ENCODE measurements around the gene MRGPRG.

Gene MRGPRG

DNA sequence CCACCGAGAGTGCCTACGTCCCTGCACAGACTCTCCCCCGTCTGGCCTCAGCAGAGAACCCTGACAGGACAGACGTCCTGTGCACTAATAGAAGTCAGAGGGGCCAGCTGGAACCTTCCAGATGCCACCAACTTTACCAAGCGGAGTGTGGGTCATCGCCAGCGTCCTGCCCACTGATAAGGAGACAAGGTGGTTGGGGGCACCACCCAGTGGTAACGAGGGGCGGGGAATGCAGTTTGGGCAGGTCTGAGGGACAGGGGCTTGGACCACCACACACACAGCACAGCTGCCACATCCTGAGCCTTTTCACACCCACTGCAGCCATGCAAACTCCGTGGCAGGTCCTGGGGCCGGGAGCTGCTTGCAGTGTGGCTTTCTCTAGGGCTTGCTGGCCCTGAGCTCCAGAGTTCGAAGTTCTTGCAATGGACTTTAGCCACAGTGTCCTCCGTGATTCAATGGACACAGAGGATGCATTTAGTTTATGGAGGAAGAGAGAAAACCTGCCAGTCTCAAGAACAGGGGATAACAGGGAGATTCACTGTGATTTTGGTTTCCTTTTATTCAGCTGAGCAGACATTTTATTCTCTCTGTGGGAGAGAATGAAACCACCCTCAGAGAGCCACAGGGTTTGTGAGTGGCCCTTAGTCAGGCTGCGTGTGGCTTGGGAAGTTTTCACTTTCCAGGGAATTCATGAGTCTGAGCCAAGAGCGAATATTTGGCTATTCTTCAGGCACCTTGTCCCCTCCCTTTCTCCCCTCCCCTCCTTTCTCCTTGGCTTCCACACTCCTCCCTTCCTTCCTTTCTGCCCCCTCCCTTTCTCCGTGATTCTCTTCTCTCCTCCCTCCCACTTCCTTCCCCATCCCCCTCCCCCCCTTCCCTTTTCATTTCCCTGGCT lies 13.1 kb downstream of the MRGPRG start:
- DNase-seq, result no peak

DNA sequence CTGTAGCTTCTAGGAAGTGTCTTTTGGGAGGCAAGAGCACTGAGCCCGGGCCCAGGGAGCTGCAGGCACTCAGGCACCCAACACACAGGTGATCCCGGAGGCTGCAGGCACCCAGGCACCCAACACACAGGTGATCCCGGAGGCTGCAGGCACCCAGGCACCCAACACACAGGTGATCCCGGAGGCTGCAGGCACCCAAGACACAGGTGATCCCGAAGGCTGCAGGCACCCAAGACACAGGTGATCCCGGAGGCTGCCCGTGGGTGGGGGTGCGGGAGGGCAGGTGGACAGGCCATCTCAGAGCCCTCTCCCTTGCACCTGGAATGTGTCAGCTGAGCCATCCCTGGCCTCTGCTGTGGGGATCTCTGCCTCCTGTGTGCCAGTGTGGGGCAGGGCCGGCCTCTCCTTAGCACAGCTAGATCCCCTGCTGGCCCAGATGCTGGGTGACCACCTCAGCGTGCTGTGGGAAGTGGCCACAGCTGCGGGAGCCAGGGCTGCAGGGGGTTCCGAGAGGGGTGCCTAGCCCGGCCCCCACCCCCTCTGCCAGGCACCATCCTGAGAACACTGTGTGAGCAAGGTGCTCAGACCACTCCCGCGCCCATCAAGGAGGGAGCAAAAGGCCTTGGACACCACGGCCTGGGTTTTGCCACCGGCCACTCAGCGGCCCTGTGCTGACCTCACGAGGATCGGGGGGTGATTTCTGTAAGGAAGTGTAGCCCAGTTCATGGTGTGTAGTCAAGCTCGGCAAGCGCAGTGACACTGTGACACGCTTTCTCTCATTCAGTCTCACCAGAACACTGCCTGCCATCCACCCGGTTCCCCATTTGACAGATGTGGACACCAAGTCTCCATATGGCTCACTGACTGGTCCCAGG lies 14.2 kb downstream of the MRGPRG start:
- no peak for DNase-seq

DNA sequence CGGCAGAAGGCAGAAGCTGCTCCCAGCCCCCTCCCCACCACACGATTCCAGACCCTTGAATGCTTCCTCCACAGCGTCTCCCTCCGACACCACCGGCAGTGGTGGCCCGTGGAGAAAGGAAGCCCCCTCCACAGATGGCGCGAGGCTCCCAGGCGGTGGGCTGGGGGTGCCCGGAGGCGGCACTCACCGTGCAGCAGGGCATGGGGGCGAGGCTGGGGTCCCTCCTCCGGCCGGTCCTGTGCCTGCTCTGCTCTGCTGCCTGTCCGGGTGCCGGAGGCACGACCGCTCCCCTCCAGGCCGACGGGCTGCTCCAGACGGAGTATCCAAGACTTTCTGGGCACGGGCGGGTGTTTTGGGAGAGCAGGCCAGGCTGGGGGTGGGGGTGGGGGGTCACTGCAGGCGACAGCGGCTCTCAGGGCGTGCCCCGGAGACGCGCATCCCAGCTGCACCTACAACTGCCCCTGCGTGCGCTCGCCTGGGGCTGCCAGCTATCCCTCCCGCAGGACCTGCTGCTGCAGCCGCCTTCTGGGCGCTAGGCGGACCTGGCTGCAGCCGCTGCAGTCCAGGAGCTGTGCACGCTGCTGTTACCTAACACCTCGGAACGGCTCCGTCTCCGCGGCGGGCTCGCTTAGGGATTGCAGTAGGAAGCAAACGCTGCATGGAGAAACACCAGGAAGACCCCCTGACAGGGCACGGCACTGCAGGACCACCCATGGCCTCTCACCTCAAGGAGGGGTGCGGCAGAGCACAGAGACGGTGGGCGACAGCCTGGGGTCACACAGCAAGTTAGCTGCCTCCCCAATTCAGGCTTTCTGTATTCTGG lies 15.2 kb downstream of the MRGPRG start:
- no peak for DNase-seq

DNA sequence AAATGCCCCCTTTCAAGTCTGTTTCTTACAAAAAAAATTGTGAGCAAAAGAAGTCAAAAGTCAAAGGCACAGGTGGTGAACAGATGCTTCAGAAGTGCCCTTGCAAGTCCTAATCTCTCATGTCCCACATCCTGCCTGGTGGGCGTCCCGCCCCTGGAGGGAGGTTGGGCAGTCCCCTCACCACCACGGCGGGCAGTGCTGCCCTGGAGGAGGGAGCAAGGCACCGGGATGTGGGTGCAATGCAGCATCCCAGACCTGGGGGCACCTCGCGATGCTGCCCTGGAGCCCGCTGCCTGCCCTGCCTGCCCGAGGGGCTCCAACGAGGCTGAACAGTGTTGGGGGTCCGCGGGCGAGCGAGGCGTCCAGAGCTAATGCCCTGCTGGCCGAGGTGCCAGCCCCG lies 15.9 kb downstream of the MRGPRG start:
- no peak for DNase-seq

DNA sequence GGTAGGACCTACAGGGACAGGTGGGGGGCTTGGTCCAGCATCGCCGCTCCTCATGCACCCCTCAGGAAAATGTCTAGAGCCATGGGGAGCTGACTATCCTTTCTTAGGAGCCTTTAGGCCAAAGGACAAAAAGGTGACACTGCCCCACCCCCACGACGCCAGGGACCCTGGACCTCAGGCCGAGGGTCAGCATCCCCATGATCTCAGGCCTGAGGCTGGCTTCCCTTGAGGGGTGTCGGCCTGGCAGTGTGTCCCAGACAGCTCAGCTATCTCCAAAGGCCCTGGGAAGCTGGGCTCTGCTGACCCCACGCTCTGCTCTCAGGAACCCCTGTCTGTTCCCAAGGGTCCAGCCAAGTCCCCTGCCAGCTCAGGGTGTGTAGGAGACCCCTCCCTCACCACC lies 16.3 kb downstream of the MRGPRG start:
- DNase-seq, result no peak

DNA sequence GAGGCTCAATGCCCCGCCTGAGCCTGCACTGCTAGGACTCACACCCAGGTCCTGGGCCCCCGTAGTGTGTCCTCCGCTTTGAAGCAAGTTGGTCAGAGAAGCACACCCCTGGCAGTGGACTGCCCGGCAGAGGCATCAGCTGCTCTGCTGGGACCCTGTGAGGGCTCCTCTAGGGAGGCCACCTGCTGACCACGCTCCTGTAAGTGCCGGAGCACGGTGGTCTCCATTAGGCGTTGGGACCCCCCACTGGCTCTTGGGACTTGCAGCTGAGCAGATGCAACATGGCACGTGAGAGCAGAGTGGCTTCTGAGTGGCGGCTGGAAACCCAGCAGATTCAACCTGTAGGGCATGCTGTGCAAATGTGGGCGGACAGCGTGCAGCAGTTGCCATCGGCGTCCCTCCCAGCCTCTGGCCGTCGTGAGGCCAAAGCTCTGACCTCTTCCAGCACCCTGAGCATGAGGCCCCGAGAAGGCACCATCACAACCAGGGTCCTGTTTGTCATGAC lies 16.9 kb downstream of the MRGPRG start:
- no peak for DNase-seq

DNA sequence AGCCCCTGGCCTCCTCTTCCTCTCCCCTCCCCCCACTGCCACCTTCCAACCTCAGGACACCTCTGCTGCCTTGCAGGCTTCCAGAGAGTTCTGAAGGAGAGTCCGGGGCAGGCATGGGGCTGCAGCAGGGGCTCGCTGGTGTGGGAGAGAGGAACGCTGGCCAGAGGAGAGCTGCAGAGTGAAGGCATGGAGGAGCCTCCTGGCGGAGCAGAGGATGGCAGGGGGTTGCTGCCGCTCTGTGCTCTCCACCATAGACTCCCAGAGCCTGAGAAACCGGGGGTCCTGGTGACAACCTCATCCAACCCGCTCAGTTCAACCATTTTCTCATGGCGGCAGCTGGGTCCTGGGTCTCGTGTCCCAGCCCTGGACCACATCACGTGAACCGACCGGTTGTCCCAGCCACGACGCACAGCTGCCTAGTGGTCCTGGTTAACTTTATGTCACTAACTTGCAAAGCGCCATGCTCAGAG lies 17.5 kb downstream of the MRGPRG start:
- DNase-seq, result no peak

DNA sequence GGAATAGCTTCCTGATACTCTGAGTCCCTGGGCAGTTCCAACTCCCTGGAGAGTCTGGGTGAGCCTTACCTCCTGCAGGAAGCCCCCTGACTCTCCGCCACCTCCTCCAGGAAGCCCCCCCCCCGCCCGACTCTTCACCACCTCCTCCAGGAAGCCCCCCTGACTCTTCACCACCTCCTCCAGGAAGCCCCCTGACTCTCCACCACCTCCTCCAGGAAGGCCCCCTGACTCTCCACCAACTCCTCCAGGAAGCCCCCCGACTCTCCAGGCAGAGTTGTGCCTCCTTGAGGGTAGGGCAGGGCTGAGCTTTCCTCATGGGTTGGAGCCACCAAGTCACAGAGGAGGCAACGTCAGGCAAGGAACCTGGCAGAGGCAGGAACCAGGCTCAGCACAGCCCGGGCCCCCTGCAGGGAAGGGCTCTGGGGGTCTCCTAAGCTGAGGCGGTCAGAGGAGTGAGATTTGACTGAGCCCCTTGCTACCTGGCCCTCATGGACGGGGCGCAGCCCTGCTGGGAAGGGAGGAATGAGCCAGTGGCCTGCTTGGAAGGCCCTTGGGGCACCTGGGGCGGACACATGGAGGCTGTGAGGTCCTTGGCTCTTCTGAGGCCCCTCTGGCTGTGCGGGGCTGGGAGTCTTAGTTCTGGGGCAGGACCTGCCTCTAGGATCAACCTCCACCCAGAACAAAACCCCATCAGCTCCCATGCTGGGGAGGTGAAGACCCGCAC lies 18.1 kb downstream of the MRGPRG start:
- DNase-seq, result no peak

DNA sequence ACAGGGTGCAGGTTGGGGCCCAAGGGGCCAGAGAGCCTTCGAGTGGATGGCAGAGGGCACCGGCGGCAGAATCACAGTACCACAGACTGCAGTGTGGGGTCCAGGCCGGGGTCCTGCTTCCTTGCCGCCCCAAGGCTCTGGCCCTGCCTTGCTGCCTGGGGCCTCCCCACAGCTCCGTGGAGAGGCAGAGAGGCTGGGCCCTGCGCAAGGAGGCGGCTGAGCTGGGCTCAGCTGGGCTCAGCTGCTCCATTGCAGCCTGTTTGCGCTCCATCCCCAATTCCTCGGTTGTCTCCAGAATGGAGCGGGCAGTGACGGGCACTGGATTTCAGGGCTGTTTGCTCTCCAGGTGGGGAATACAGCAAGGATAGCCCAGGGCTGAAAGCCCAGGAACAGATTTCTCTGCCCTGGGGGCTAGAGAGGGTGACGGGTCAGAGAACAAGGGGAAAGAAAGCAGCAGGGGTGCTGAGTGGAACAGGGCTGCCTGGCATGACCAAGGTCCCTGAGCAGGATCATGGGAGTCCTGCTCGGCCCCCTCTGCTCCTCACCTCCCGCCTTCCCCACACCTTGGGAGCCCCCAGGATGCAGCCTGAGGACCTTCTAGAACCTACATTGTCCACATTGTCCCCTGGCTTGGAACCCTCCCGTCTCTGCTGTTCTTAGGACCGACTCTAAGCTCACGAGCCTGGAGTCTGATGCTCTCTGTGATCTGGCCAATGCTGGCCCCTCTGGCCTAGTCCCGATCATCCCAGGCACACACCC lies 18.9 kb downstream of the MRGPRG start:
- DNase-seq, result no peak

DNA sequence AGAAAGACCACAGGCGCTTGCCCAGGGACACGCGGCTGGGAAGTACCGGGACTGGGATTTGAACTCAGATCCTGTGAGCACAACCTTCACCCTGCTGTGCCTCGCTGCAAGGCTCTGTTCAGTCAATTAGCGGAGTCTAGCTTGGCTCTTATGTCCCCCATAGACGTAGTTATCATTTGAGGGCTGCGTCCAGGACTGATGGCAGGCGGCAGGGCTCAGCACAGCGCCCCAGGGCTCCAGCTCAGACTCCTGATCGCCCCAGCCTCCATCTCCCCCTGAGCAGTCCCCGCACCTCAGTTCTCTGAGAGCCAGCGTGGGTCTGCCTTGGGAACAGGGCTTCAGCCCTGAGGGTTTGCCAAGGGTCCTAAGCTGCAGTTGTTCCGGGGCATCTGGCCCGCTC lies 19.8 kb downstream of the MRGPRG start:
- no peak for DNase-seq

DNA sequence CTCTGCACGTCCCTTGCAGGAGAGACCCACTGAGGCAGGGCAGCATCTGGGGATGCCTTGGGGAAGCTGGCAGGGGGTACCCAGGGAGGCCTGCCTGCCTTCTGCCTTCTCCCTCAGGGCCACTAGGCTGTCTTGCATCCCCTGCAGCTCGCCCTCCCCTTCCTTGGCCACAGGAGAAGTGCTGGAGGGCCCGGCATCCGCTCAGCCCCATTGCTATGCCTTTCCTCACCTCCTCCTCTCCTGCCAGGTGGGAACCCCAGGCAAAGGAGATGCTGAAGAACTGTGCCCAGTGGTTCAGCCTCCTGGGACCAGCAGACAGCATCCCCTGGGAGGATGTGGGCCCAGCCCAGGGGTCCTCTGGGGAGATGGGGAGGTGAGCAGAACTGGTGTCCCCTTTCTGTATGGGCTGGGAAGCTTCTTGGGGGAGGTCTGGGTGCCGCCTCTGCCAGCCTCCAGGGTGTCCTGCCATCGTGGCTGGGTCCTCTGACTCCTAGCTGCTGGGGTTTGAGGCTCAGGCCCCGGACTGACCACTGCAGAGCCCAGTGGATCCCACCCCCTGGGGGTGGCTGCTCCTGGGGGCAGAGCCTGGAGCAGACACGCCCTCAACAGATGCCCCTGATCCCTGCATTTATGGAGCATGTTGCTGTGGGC lies 20.6 kb downstream of the MRGPRG start:
- DNase-seq, result no peak

DNA sequence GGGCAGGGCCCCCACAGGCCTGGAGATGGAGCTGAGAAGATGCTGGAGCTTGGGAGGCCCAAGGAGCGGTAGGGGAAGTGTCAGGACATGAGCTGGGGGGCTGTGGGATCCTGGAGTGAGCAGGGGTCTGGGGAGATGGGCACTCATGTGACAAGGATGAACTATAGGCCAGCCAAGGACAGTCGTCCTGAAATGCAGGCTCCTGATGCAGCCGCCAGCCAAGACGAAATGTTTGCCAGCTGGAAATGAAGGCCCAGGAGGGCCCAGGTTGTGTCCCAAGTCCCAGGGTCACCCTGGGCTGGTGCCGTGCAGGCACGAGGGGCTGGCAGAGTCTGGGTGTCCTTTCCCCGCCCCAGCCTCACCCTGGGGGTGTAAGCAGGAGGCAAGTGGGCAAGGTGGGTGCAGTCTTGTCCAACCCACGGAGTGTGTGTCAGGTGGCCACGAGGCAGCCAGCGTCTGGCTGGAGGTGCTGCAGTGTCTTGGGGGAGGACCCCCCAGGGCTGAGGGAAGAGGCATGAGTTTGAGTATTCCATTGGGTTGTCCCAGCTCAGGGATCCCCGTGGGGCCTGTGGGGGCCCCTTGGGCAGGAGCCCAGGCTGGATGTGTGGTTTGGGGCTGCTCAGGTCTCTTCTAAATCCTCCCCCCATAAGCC lies 21.4 kb downstream of the MRGPRG start:
- no peak for DNase-seq

DNA sequence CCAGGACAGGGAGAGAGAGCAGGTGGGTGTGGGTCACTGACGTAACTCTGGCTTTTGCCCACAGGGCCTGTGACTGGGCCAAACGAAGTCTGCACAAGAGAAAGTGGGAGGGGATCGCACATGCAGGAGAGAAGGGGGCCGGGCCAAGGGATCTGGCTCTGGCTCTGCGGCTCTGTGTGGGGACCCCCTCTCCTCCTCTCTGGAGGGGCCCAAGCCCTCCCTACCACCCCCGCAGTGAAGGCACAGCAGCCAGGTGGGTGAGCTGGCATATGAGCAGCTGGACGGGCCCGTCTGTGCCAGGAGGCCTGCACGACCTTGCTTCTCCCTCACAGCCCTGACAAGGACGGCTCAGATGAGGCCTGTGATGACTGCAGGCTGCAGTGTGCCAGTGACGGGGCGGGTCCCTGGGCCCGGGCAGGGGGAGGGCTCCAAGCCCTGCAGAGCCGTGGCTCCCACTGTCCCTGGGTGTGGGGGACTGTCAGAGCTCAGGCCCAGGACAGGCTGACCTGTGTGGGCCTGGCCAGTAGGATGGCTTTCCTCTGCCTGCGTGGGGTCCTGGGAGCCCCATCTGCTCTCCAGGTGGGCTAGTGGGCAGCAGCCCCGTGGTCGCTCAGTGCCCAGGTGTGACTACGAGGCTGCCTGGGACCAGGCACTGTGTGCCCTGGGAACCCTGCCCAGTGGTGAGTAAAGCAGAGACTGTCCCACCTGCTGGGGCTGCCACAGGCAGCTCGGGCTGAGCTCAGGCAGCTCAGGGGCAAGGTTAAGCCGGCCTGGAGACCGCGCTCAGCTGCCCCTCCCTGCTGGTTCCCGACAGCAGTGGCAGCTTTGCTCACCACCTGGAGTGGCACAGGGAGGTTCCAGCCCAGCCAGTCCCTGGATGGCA lies 22.2 kb downstream of the MRGPRG start:
- DNase-seq, result no peak

DNA sequence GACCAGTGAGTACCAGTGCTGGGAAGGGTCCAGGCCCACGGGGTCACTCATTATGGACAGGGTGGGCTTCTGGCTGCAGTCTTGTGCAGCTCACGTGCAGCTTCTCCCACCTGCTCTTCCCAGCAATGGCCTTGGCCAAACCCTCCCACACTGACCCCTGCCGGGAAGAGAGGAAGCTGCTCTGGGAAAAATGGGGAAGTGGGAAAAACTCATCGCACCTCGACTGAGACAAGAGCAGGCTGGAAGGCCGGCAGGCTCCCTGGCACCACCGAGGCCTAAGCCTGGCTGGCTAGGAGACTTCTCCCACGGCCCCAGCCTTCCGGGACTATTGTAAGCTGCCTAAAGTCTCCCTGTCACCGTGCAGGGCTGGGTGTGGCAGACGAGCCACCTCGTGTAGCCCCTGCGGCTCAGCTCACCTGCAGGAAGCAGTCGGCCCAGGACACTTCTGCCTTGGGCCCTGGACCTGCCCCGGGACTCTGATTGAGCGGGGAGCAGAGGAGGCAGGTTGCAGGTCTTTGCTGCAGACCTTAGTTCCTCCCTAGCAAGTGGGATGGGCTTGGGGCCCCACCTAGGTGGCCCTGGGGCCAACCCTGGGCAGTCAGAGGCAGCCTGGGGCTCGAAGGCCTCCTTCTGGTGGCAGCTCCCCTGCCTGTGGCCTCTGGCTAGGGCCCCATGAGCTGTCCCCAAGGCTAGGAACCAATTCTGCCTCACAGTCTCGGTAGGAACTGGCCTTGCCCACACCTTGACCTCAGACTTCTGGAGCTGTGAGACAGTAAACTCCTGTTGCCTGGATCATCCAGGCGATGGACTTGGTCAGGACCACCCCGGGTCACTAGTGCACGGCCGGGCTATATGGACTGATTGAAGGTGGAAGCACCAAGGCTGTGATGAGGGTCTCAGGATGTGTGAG lies 23.1 kb downstream of the MRGPRG start:
- no peak for DNase-seq

DNA sequence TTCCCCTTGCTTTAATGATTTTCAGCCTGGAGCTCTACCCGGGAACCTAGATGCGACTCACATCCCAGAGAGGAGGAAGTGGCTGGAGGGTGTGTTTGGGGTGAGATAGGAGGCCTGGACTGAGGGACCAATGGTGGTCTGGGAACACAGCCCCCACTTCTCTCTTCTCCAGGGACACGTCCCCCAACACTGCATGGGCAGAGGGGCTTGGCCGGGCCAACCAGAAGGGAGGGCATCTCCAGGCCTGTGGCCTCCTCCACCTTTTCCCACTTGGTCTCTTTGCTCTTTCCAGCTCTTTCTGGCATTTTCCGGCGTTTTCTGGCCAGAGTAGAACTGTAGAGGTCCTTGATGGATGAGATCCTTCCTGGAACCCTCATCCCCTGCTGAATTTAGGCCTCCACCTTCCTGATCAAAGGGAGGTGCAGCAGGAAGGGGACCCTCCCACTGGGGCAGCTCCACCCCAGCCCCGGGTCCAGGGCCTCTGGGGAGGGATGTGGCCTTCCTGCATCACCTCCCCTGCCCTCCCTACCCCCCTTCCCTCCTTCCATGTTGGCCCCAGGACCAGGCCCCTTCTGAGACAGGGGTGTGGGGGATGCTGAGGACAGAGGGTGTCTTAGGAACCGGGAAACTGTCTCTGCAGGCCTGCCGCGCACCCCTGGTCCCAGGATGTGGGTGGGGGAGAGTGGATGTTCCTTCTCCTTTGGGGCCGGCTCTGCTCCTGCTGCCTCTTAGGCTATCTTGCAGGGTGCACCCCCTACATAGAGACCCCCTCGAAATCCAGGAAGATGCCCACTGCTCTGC lies 24.4 kb downstream of the MRGPRG start:
- DNase-seq, result no peak

DNA sequence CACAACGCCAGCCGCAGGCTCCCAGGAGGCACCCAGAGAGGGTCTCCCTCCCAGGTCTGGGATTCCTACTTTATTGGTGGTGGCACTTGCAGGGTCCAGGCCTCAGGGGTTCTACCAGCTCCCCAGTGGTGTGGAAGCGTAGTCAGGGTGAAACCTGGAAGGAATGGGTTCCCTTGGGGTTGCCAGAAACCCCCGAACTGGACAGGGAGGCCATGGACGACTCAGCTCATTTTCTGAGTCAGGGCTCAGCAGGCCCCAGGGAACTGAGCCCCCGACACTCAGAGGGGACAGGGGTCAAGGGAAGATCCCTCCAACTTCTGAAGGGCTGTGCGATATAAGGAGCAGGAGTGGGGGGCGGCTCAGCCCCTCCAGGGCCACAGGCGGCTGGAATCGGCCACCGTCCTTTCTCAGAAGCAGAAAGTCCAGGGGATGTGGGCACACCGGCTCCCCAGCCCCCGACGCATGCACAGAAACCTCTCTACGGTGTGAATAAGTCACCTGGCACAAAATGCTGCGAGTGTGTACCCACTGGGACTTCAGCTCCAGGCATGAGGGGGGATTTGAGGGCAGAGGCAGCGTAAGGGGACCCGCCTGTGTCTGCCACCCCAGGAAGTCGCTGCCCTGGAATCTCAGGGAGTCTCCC lies 25.1 kb downstream of the MRGPRG start:
- DNase-seq, result no peak
